Activated CD8-positive, alpha-beta T cell treated with anti-CD3 and anti-CD28 coated beads, Interleukin-2, amount 10 ng/mL, durations not matched to agents 7 days and 5 days (primary cell): Measurements from ENCODE around the gene ZSWIM4. TPM values are rescaled to one million over a fixed set of nuclear protein-coding genes. Genes with fewer than 3 reads are reported as not detected.
A peak's percentile ranks its signal among the peaks of the same experiment; 100 is the strongest.

Experiments
- ATAC-seq: fragments of 150-1000 bp; cut with Tn5 transposase; one replicate; pipeline ENCODE4 v1.10.0; 2021; ENCODE audit warnings: moderate library complexity
- CTCF ChIA-PET: fragments of 350-600 bp; sonication (Branson Sonifier 250); formaldehyde crosslinking; loops from one replicate; lab custom pipeline; 2021; ENCODE audit warnings: antibody characterized with exemption; lab: Charles Lee
- POLR2A ChIA-PET: fragments of 350-600 bp; sonication (Branson Sonifier 250); formaldehyde crosslinking; loops from one replicate; lab custom pipeline; 2021; ENCODE audit warnings: antibody characterized with exemption; lab: Charles Lee
- DNase-seq: peaks from one replicate; pipeline ENCODE4 v3.0.0-alpha.2; 2020
- H3K27ac Mint-ChIP-seq: one replicate; pipeline ENCODE4 v1.8.0; 2021; ENCODE audit warnings: mild to moderate bottlenecking, mixed read lengths
- H3K27me3 Mint-ChIP-seq: one replicate; pipeline ENCODE4 v1.8.0; 2021; ENCODE audit warnings: low read depth, mixed read lengths
- H3K36me3 Mint-ChIP-seq: one replicate; pipeline ENCODE4 v1.8.0; 2021; ENCODE audit warnings: low read depth, mixed read lengths
- H3K4me1 Mint-ChIP-seq: one replicate; pipeline ENCODE4 v1.8.0; 2021; ENCODE audit warnings: low read depth, mixed read lengths
- H3K4me3 Mint-ChIP-seq: one replicate; pipeline ENCODE4 v1.8.0; 2021; ENCODE audit warnings: mild to moderate bottlenecking, mixed read lengths
- H3K9me3 Mint-ChIP-seq: one replicate; pipeline ENCODE4 v1.8.0; 2022; ENCODE audit warnings: mixed read lengths; ENCODE audit not compliant: insufficient read depth
- total RNA-seq, 2 experiments: library from RNA; stranded (reverse); gene quantifications; one replicate each; pipeline ENCODE4 v1.2.3, GENCODE V29; 2021

The ZSWIM4 gene
- total RNA-seq, 2 experiments from 2014 or later: 8.4 to 9.5 TPM

DNA sequence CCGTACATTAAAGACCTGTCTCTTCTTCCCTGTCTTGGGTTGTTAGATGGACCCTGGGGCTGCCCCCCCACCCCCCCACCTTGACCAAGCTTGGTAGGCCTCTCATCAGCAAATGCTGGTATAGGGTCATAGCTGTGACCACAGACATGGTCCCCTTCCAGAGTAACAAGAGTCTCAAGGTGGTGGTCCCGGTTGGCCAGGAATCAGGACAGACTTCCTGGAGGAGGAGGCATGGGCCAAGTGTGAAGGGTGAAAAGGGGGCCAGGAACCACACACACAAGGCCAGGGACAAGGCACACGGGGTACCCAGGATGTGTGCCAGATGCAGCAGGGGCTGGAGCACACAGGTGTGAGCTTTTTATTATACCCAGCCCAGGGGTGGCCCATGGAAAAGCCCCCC lies 32.0 kb upstream of the ZSWIM4 start:
- H3K27me3 Mint-ChIP-seq: no peaks in the 10 kb centered on the region
- ChIA-PET POLR2A (interaction anchor here (2.8 kb wide), 1 partner anchor 11 kb away, joined by 21 read pairs; the partner anchor contains the start of gene C19orf53), CTCF (interaction anchor here (0.8 kb wide), 1 partner anchor 31 kb away, joined by 3 read pairs; no protein-coding TSS in a partner anchor)
- DNase-seq (no peak), ATAC-seq (no peak)
- H3K4me1 Mint-ChIP-seq: peaks cover 26% of the 10 kb centered on the region
- H3K27ac Mint-ChIP-seq: peak overlapping the region; percentile 72
- H3K36me3 Mint-ChIP-seq: peaks cover 39% of the 10 kb centered on the region
- H3K9me3 Mint-ChIP-seq: no peaks in the 10 kb centered on the region
- H3K4me3 Mint-ChIP-seq: peak overlapping the region; percentile 71

DNA sequence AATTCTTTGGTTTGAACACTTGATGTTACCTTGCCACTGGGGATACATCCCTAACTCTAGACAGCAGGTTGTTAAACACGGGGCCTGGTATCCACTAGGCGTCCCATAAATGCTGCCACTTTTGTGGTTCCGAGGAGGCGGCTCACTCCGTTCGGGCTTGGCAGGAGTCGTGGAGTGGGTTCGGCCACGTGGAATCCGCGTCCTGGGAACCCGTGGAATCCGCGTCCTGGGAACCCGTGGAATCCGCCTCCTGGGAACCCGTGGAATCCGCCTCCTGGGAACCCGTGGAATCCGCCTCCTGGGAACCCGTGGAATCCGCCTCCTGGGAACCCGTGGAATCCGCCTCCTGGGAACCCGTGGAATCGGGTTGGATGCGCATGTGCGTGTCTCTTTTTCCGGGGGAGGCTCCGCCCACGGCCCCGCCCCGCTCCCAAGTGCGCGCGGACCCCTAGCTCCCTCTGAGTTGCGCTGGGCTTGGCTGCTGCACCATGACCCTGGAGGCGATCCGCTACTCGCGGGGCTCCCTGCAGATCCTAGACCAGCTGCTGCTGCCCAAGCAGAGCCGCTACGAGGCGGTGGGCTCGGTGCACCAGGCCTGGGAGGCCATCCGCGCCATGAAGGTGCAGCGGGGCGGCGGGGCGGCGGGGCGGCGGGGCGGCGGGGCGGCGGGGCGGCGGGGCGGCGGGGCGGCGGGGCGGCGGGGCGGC lies 31.0 kb upstream of the ZSWIM4 start, which contains the start of gene MRI1:
MRI1 (plus strand) TSS at position 422 of the 707 bp plus-strand sequence; CDS start at position 489, 67 bp downstream.
- H3K9me3 Mint-ChIP-seq: no peaks in the 10 kb centered on the region
- peaks cover 32% of the 10 kb centered on the region for H3K36me3 Mint-ChIP-seq
- ATAC-seq: peak; percentile 90
- peak within 1 kb of the TSS; percentile 79 for H3K4me3 Mint-ChIP-seq
- POLR2A ChIA-PET: interaction anchor here (0.7 to 2.8 kb wide), 5 partner anchors 10 to 32 kb away, joined by 3 to 21 read pairs (median 3); partner anchors contain the start of genes C19orf53 and ZSWIM4
- H3K27me3 Mint-ChIP-seq: no peaks in the 10 kb centered on the region
- H3K27ac Mint-ChIP-seq: peak within 1 kb of the TSS; percentile 85
- H3K4me1 Mint-ChIP-seq: peaks cover 26% of the 10 kb centered on the region
- DNase-seq: peak; percentile 75
- CTCF ChIA-PET: interaction anchor here (0.6 to 1.0 kb wide), 2 partner anchors 20 to 98 kb away, joined by 3 to 5 read pairs; no protein-coding TSS in a partner anchor

DNA sequence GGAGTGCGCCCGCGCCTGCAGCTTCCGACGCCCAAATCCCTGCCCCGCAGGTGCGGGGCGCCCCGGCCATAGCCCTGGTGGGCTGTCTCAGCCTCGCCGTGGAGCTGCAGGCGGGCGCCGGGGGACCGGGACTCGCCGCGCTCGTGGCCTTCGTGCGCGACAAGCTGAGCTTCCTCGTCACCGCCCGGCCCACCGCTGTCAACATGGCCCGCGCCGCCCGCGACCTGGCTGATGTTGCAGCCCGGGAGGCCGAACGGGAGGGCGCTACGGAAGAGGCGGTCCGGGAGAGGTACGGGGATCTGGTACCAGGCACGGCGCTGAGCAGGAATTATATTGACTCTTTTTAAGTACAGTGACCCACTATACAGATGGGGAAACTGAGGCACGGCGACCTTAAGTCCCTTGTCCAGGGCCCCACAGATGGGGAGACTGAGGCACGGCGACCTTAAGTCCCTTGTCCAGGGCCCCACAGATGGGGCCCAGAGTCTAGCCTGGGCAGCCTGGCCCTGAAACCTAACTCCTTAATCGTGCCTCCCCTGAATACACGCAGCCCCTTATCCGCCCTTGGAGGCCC lies 30.3 kb upstream of the ZSWIM4 start:
- peaks cover 33% of the 10 kb centered on the region for H3K36me3 Mint-ChIP-seq
- DNase-seq: peak; percentile 57
- CTCF ChIA-PET: interaction anchor here (0.6 to 1.0 kb wide), 2 partner anchors 20 to 97 kb away, joined by 3 to 5 read pairs; no protein-coding TSS in a partner anchor
- H3K4me3 Mint-ChIP-seq: peak overlapping the region; percentile 79
- POLR2A ChIA-PET: interaction anchor here (0.5 to 2.8 kb wide), 5 partner anchors 9 to 72 kb away, joined by 3 to 21 read pairs (median 3); partner anchors contain the start of gene C19orf53
- peak overlapping the region; percentile 77 for H3K27ac Mint-ChIP-seq
- H3K4me1 Mint-ChIP-seq: peaks cover 26% of the 10 kb centered on the region
- no peaks in the 10 kb centered on the region for H3K9me3 Mint-ChIP-seq
- H3K27me3 Mint-ChIP-seq: no peaks in the 10 kb centered on the region
- ATAC-seq: peak; percentile 76

DNA sequence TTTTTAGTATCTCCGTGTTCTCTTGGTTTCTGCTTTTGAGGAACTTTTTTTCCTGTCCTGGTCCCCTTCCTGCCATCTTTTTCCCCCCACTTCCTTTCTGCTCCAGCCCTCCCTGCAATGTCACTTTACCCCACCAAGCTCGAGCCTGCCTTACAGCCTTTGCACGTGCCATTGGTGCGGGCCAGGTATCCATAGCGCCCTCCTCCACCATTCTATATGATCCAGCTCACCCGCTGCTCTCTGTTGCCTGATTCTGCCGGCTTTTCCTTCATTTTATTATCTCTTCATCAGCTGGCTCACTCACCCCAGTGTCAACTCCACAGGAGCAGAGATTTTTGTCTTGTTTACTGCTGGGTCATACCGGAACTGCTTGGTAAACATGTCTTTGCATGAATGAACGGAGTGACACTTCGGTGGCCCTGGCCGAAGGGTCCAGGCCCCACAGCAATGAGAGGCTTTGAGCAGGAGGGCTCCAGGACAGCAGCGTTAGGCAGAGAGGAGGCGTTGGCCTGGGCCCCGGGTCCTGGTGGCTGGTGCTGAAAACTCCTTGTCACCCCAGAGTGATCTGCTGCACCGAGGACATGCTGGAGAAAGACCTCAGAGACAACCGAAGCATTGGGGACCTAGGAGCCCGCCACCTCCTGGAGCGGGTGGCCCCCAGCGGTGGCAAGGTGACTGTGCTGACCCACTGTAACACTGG lies 29.7 kb upstream of the ZSWIM4 start:
- Mint-ChIP-seq H3K4me1 (peaks cover 26% of the 10 kb centered on the region), H3K27ac (peak overlapping the region; percentile 77), H3K27me3 (no peaks in the 10 kb centered on the region), H3K4me3 (peak overlapping the region; percentile 79), H3K36me3 (peaks cover 35% of the 10 kb centered on the region), H3K9me3 (no peaks in the 10 kb centered on the region)
- ChIA-PET CTCF (no interaction called here), POLR2A (interaction anchor here (0.5 to 2.8 kb wide), 5 partner anchors 9 to 72 kb away, joined by 3 to 21 read pairs (median 3); partner anchors contain the start of gene C19orf53)
- no peak for DNase-seq
- no peak for ATAC-seq

DNA sequence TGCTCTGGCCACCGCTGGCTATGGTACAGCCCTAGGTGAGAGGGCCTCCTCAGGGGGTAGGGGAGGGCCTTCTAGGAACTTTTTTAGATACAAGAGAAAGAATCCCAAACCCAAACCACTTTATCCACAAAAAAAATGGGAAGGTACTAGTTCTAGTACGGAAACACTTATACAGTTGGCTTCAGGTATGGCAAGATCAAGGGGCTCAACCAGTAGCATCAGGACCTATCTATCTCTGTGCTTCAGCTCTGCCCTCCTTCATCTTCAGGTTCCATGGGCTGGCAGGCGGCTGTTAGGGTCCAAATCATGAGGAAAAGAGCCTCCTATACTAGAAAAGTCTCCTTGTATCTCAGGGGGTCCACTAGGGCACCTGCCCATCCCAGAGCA lies 29.2 kb upstream of the ZSWIM4 start:
- H3K36me3 Mint-ChIP-seq: peaks cover 35% of the 10 kb centered on the region
- no peaks in the 10 kb centered on the region for H3K9me3 Mint-ChIP-seq
- CTCF ChIA-PET: no interaction called here
- no peaks in the 10 kb centered on the region for H3K27me3 Mint-ChIP-seq
- POLR2A ChIA-PET: no interaction called here
- no peak for DNase-seq
- peaks cover 26% of the 10 kb centered on the region for H3K4me1 Mint-ChIP-seq
- no peak overlapping the region for H3K27ac Mint-ChIP-seq
- H3K4me3 Mint-ChIP-seq: peak overlapping the region; percentile 79
- no peak for ATAC-seq

DNA sequence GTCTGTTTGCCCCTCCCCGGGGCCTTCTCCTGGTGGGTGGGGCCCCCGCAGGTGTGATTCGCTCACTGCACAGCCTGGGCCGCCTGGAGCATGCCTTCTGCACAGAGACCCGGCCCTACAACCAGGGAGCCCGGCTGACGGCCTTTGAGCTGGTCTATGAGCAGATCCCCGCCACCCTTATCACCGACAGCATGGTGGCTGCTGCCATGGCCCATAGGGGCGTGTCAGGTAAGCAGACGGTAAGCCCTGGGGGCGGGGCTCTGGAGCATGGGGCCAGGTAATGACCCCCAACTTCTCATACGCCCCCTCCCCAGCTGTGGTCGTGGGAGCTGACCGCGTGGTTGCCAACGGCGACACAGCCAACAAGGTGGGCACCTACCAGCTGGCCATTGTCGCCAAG lies 26.7 kb upstream of the ZSWIM4 start:
- no peaks in the 10 kb centered on the region for H3K9me3 Mint-ChIP-seq
- no peak for ATAC-seq
- CTCF ChIA-PET: interaction anchor here (0.6 to 1.0 kb wide), 2 partner anchors 23 to 180 kb away, joined by 3 read pairs; no protein-coding TSS in a partner anchor

DNA sequence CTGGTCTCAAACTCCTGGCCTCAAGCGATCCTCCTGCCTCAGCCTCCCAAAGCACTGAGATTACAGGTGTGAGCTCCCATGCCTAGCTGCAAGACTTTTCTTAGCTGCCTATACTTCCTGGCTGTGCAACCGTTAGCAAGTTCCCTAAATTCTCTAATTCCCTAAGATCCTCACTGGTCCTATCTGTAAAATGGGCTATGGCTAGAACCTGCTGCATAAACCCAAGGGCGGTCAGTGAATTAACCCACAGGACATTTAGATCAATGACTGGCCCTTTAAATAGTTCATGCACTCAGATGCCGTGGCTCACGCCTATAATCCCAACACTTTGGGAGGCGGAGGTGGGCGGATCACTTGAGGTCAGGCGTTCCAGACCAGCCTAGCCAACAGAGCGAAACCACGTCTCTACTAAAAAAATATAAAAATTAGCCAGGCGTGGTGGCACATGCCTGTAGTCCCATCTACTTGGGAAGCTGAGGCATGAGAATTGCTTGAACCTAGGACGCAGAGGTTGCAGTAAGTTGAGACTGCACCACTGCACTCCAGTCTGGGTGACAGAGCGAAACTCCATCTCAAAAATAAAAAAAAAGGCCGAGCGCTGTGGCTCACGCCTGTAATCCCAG lies 25.1 kb upstream of the ZSWIM4 start:
- ATAC-seq: no peak
- Mint-ChIP-seq H3K4me3 (no peak overlapping the region), H3K4me1 (peaks cover 24% of the 10 kb centered on the region), H3K9me3 (no peaks in the 10 kb centered on the region), H3K36me3 (peaks cover 34% of the 10 kb centered on the region), H3K27ac (no peak overlapping the region), H3K27me3 (no peaks in the 10 kb centered on the region)
- CTCF ChIA-PET: no interaction called here
- POLR2A ChIA-PET: interaction anchor here (1.0 kb wide), 1 partner anchor 366 kb away, joined by 3 read pairs; the partner anchor contains the start of gene ASF1B
- DNase-seq: no peak

More for the DNA sequence above, 26.7 kb upstream of the ZSWIM4 start:
- DNase-seq: no peak
- Mint-ChIP-seq H3K4me1 (peaks cover 21% of the 10 kb centered on the region), H3K27ac (no peak overlapping the region), H3K27me3 (no peaks in the 10 kb centered on the region), H3K36me3 (peaks cover 30% of the 10 kb centered on the region), H3K4me3 (no peak overlapping the region)
- POLR2A ChIA-PET: no interaction called here

DNA sequence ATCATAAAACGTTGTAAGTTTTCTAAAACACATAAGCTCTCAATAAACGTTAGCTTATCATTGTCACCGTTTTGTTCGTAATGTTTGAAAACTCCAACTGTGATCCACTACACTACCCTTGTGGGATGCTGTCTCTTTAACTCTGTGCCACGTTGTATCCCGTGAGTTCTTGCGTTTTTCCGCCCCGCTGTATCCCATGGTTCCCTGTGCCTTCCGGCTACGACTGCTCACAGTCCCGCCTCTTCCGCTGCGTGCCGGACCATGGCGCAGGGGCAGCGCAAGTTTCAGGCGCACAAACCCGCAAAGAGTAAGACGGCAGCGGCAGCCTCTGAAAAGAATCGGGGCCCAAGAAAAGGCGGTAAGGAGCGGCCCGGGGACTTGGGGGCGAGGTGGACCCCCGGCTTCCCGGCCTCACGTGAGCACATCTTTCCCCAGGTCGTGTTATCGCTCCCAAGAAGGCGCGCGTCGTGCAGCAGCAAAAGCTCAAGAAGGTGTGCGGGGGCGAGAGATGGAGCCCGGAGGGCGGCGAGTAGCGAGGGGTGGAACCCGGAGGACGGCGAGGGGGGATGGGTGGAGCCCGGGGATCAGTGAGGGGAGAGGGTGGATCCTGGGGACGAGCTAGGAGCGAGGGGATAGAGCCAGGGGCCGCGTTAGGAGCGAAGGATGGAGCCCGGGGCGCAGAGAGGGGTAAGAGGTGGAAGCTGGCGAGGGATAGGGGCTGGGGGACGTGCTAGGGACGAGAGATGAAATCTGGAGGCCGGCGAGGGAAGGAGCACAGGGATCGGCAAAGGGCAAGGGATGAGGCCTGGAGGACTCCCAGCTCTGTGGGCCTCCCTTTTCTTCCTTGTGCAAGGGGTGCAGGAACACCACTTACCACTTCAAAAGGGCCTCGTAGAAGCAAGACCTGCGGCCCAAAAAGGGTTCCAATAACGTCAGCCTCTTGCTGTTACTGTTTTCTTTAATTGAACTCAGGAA lies 20.7 kb upstream of the ZSWIM4 start, which contains the start of gene C19orf53:
C19orf53 (plus strand) TSS at position 240 of the 975 bp plus-strand sequence; CDS start at position 262, 22 bp downstream.
- Mint-ChIP-seq H3K36me3 (peaks cover 53% of the 10 kb centered on the region), H3K4me3 (peak within 1 kb of the TSS; percentile 97)
- CTCF ChIA-PET: interaction anchor here (0.9 to 2.4 kb wide), 12 partner anchors 10 to 297 kb away, joined by 3 to 21 read pairs (median 4); a partner anchor contains a TSS

DNA sequence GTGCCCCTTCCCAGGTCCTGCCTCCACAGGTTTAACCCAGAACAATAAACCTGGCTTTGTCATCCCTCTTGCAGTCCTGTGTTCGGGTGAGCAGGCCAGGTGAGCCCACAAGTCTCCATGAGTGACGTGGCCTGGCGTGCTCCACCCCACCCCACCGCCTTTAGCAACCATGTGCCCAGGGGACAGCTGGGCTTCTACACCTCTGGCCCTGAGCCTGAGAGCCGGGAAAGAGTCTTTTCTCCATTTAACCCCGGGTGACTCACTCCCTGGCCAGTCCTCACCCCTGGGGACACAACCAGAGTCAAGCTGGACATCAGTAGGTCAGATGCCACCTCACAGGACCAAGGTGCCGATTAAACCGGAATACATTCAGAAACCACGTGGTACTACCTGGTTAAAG lies 16.8 kb upstream of the ZSWIM4 start:
- Mint-ChIP-seq H3K9me3 (no peaks in the 10 kb centered on the region), H3K36me3 (peaks cover 42% of the 10 kb centered on the region), H3K4me1 (peaks cover 29% of the 10 kb centered on the region), H3K27ac (no peak overlapping the region), H3K27me3 (no peaks in the 10 kb centered on the region), H3K4me3 (no peak overlapping the region)
- DNase-seq (no peak), ATAC-seq (no peak)
- ChIA-PET CTCF (interaction anchor here (2.0 kb wide), 1 partner anchor 84 kb away, joined by 5 read pairs; no protein-coding TSS in a partner anchor), POLR2A (no interaction called here)

More for the DNA sequence above, 20.7 kb upstream of the ZSWIM4 start, which contains the start of gene C19orf53:
- Mint-ChIP-seq H3K4me1 (peaks cover 26% of the 10 kb centered on the region), H3K27ac (peak within 1 kb of the TSS; percentile 95), H3K27me3 (no peaks in the 10 kb centered on the region), H3K9me3 (no peaks in the 10 kb centered on the region)
- ATAC-seq (peak; percentile 98), DNase-seq (peak; percentile 95)
- POLR2A ChIA-PET: interaction anchor here (0.6 to 3.9 kb wide), 17 partner anchors 10 to 623 kb away, joined by 3 to 21 read pairs (median 4); partner anchors contain the start of genes IL27RA and MRI1

DNA sequence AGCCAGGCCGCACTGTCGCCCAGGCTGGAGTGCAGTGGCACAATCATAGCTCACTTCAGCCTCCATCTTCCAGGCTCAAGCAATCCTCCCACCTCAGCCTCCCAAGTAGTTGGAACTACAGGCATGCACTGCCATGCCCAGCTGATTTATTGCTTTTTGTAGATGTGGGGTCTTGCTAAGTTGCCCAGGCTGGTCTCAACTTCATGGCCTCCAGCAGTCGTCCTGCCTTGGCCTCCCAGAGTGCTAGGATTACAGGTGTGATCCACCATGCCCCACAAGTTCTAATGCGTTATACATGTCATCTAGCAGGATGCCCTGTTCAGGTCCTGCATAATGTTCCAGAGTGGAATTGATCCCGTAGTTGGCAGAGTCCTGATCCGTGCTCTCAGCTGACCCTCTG lies 16.4 kb upstream of the ZSWIM4 start:
- peaks cover 27% of the 10 kb centered on the region for H3K4me1 Mint-ChIP-seq
- no peak overlapping the region for H3K27ac Mint-ChIP-seq
- no peak for DNase-seq
- POLR2A ChIA-PET: interaction anchor here (1.5 kb wide), 1 partner anchor 9 kb away, joined by 5 read pairs; no protein-coding TSS in a partner anchor
- no peak overlapping the region for H3K4me3 Mint-ChIP-seq
- H3K27me3 Mint-ChIP-seq: no peaks in the 10 kb centered on the region
- H3K36me3 Mint-ChIP-seq: peaks cover 42% of the 10 kb centered on the region
- H3K9me3 Mint-ChIP-seq: no peaks in the 10 kb centered on the region
- CTCF ChIA-PET: no interaction called here
- ATAC-seq: no peak
